Measurements from ENCODE around the gene KRTAP5-3. TPM values are rescaled to one million over a fixed set of nuclear protein-coding genes. Genes with fewer than 3 reads are reported as not detected.

KRTAP5-3 gene
- total RNA-seq (not detected), polyA plus RNA-seq (not detected)
- long read RNA-seq, donor 1, result 0 reads
- long read RNA-seq, donor 2, result 0 reads

- no peak for DNase-seq
- ATAC-seq (ENCODE audit: low FRiP score), result no peak
- intact Hi-C loops (cut with DNase I), result no loop called here
- Histone ChIP-seq H3K4me3 (ENCODE audit: low read length in 2 of 2) (no peak within 1 kb of the TSS), H3K27me3 (ENCODE audit: control insufficient read depth in 1 of 2, insufficient read depth in 2 of 2, low read length in 1 of 2) (no peaks in the 10 kb centered on the region), H3K36me3 (ENCODE audit: control insufficient read depth in 1 of 2, insufficient read depth in 2 of 2, low read length in 1 of 2) (no peaks in the 10 kb centered on the region), H3K4me1 (ENCODE audit: control insufficient read depth in 1 of 2, insufficient read depth in 2 of 2, low read length in 2 of 2) (no peaks in the 10 kb centered on the region), H3K9me3 (ENCODE audit: control insufficient read depth, low read length) (no peaks in the 10 kb centered on the region), H3K27ac (ENCODE audit: low read depth in 1 of 2, low read length in 2 of 2) (no peak within 1 kb of the TSS)
- 77 to 78% methylated on average over 4 of the region's 4 CpGs for WGBS, 2 donors
Observed at GRCh38 chr11:1608363-1608762, at the start of gene KRTAP5-3. KRTAP5-3 (minus strand) TSS chr11:1608463; CDS start chr11:1608385, 78 bp downstream.

- H3K4me1 ChIP-seq (ENCODE audit: control insufficient read depth in 1 of 2, insufficient read depth in 2 of 2, low read length in 2 of 2), result no peaks in the 10 kb centered on the region
- no peak overlapping the region for H3K27ac ChIP-seq (ENCODE audit: low read depth in 1 of 2, low read length in 2 of 2)
- 75 to 85% methylated on average over 7 of the region's 7 CpGs for WGBS, 2 donors
- H3K9me3 ChIP-seq (ENCODE audit: control insufficient read depth, low read length), result no peaks in the 10 kb centered on the region
- no peaks in the 10 kb centered on the region for H3K36me3 ChIP-seq (ENCODE audit: control insufficient read depth in 1 of 2, insufficient read depth in 2 of 2, low read length in 1 of 2)
- DNase-seq, result peak in 1 of 2 donors; percentile 7
- intact Hi-C loops (cut with DNase I), result loop anchor here in 1 of 2 donors (10.0 kb wide), 1 partner anchor 498 kb away; no protein-coding TSS in a partner anchor
- H3K27me3 ChIP-seq (ENCODE audit: control insufficient read depth in 1 of 2, insufficient read depth in 2 of 2, low read length in 1 of 2), result no peaks in the 10 kb centered on the region
- no peak for ATAC-seq (ENCODE audit: low FRiP score)
- no peak overlapping the region for H3K4me3 ChIP-seq (ENCODE audit: low read length in 2 of 2)
Observed at GRCh38 chr11:1656670-1657069, 48.4 kb upstream of the KRTAP5-3 start.

- Histone ChIP-seq H3K27ac (ENCODE audit: low read depth in 1 of 2, low read length in 2 of 2) (no peak overlapping the region), H3K9me3 (ENCODE audit: control insufficient read depth, low read length) (no peaks in the 10 kb centered on the region), H3K27me3 (ENCODE audit: control insufficient read depth in 1 of 2, insufficient read depth in 2 of 2, low read length in 1 of 2) (no peaks in the 10 kb centered on the region), H3K36me3 (ENCODE audit: control insufficient read depth in 1 of 2, insufficient read depth in 2 of 2, low read length in 1 of 2) (no peaks in the 10 kb centered on the region), H3K4me1 (ENCODE audit: control insufficient read depth in 1 of 2, insufficient read depth in 2 of 2, low read length in 2 of 2) (no peaks in the 10 kb centered on the region), H3K4me3 (ENCODE audit: low read length in 2 of 2) (no peak overlapping the region)
- ATAC-seq (ENCODE audit: low FRiP score), result no peak
- peak in 1 of 2 donors; percentile 32 for DNase-seq
- WGBS, 2 donors, result 88 to 89% methylated on average over 9 of the region's 9 CpGs
- intact Hi-C loops (cut with DNase I), result loop anchor here in 1 of 2 donors (10.0 kb wide), 1 partner anchor 499 kb away; no protein-coding TSS in a partner anchor
Observed at GRCh38 chr11:1656061-1656441, 47.8 kb upstream of the KRTAP5-3 start.

GRCh38 chr11:1655168-1656060 is 47.2 kb upstream of the KRTAP5-3 start:
- no peak for ATAC-seq (ENCODE audit: low FRiP score)
- Histone ChIP-seq H3K4me1 (ENCODE audit: control insufficient read depth in 1 of 2, insufficient read depth in 2 of 2, low read length in 2 of 2) (no peaks in the 10 kb centered on the region), H3K9me3 (ENCODE audit: control insufficient read depth, low read length) (no peaks in the 10 kb centered on the region), H3K4me3 (ENCODE audit: low read length in 2 of 2) (no peak overlapping the region), H3K27ac (ENCODE audit: low read depth in 1 of 2, low read length in 2 of 2) (no peak overlapping the region), H3K36me3 (ENCODE audit: control insufficient read depth in 1 of 2, insufficient read depth in 2 of 2, low read length in 1 of 2) (no peaks in the 10 kb centered on the region), H3K27me3 (ENCODE audit: control insufficient read depth in 1 of 2, insufficient read depth in 2 of 2, low read length in 1 of 2) (no peaks in the 10 kb centered on the region)
- DNase-seq, result peak in 1 of 2 donors; percentile 34
- 89 to 91% methylated on average over 23 to 26 of the region's 26 CpGs for WGBS, 2 donors
- intact Hi-C loops (cut with DNase I), result loop anchor here in 1 of 2 donors (10.0 kb wide), 1 partner anchor 499 kb away; no protein-coding TSS in a partner anchor

- no peaks in the 10 kb centered on the region for H3K36me3 ChIP-seq (ENCODE audit: control insufficient read depth in 1 of 2, insufficient read depth in 2 of 2, low read length in 1 of 2)
- peak in 1 of 2 donors; percentile 34 for DNase-seq
- H3K4me3 ChIP-seq (ENCODE audit: low read length in 2 of 2), result no peak overlapping the region
- no peak overlapping the region for H3K27ac ChIP-seq (ENCODE audit: low read depth in 1 of 2, low read length in 2 of 2)
- WGBS, 2 donors, result 87 to 90% methylated on average over 21 of the region's 21 CpGs
- H3K9me3 ChIP-seq (ENCODE audit: control insufficient read depth, low read length), result no peaks in the 10 kb centered on the region
- no peaks in the 10 kb centered on the region for H3K4me1 ChIP-seq (ENCODE audit: control insufficient read depth in 1 of 2, insufficient read depth in 2 of 2, low read length in 2 of 2)
- no peak for ATAC-seq (ENCODE audit: low FRiP score)
- intact Hi-C loops (cut with DNase I), result loop anchor here (5.0 to 10.0 kb wide), 2 partner anchors 178 to 500 kb away; partner anchors contain the start of gene SYT8 (in 1 of the 2)
- no peaks in the 10 kb centered on the region for H3K27me3 ChIP-seq (ENCODE audit: control insufficient read depth in 1 of 2, insufficient read depth in 2 of 2, low read length in 1 of 2)
Observed at GRCh38 chr11:1654388-1655167, 46.3 kb upstream of the KRTAP5-3 start.

- no peak overlapping the region for H3K4me3 ChIP-seq (ENCODE audit: low read length in 2 of 2)
- 82 to 83% methylated on average over 14 of the region's 14 CpGs for WGBS, 2 donors
- DNase-seq (no peak), ATAC-seq (ENCODE audit: low FRiP score) (no peak)
- no peaks in the 10 kb centered on the region for H3K9me3 ChIP-seq (ENCODE audit: control insufficient read depth, low read length)
- intact Hi-C loops (cut with DNase I), result loop anchor here (5.0 to 10.0 kb wide), 2 partner anchors 179 to 501 kb away; partner anchors contain the start of gene SYT8 (in 1 of the 2)
- H3K27ac ChIP-seq (ENCODE audit: low read depth in 1 of 2, low read length in 2 of 2), result no peak overlapping the region
- no peaks in the 10 kb centered on the region for H3K4me1 ChIP-seq (ENCODE audit: control insufficient read depth in 1 of 2, insufficient read depth in 2 of 2, low read length in 2 of 2)
- H3K27me3 ChIP-seq (ENCODE audit: control insufficient read depth in 1 of 2, insufficient read depth in 2 of 2, low read length in 1 of 2), result no peaks in the 10 kb centered on the region
- no peaks in the 10 kb centered on the region for H3K36me3 ChIP-seq (ENCODE audit: control insufficient read depth in 1 of 2, insufficient read depth in 2 of 2, low read length in 1 of 2)
Observed at GRCh38 chr11:1653541-1654387, 45.5 kb upstream of the KRTAP5-3 start.

GRCh38 chr11:1652771-1653540 is 44.7 kb upstream of the KRTAP5-3 start:
- no peaks in the 10 kb centered on the region for H3K27me3 ChIP-seq (ENCODE audit: control insufficient read depth in 1 of 2, insufficient read depth in 2 of 2, low read length in 1 of 2)
- H3K4me3 ChIP-seq (ENCODE audit: low read length in 2 of 2), result no peak overlapping the region
- ATAC-seq (ENCODE audit: low FRiP score) (peak; percentile 92), DNase-seq (peak; percentile 78 to 94)
- intact Hi-C loops (cut with DNase I), result loop anchor here (1.0 to 10.0 kb wide), 3 partner anchors 179 to 502 kb away; partner anchors contain the start of gene SYT8 (in 1 of the 2)
- no peaks in the 10 kb centered on the region for H3K4me1 ChIP-seq (ENCODE audit: control insufficient read depth in 1 of 2, insufficient read depth in 2 of 2, low read length in 2 of 2)
- no peaks in the 10 kb centered on the region for H3K9me3 ChIP-seq (ENCODE audit: control insufficient read depth, low read length)
- 33 to 35% methylated on average over 34 of the region's 34 CpGs for WGBS, 2 donors
- H3K27ac ChIP-seq (ENCODE audit: low read depth in 1 of 2, low read length in 2 of 2), result no peak overlapping the region
- no peaks in the 10 kb centered on the region for H3K36me3 ChIP-seq (ENCODE audit: control insufficient read depth in 1 of 2, insufficient read depth in 2 of 2, low read length in 1 of 2)
